HG03571 (cell line): ENCODE data around the gene FKBP6.
"Not testable (repeated sequence)": the region's sequence is repeated elsewhere in the genome, so short reads cannot be mapped to it uniquely, and the experiment has no call there.

Source experiments
- ATAC-seq: cut with Tn5 transposase; IDR thresholded peaks from one replicate; pipeline ENCODE4 v1.9.1; 2021; ENCODE audit not compliant: unreplicated experiment

The FKBP6 gene

DNA sequence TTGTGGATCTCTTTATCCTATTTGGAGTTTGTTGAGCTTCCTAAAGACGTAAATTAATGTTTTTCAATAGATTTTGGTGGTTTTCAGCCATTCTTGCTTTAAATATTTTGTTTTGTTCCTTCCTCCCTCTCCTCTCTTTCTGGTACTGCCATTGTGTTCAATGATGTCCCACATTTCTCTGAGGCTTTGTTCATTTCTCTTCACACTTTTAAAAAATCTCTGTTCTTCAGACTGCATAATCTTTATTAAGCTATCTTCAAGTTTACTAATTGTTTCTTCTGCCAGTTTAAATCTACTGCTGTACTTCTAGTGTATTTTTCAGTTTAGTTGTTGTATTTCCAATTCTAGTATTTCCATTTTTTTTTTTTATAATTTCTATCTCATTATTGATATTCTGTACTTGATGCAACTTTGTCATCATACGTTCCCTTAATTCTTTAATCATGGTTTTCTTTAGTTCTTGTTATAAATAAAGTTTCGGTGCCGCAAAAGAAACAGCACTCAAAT lies 60.0 kb downstream of the FKBP6 start:
- no peak for ATAC-seq

DNA sequence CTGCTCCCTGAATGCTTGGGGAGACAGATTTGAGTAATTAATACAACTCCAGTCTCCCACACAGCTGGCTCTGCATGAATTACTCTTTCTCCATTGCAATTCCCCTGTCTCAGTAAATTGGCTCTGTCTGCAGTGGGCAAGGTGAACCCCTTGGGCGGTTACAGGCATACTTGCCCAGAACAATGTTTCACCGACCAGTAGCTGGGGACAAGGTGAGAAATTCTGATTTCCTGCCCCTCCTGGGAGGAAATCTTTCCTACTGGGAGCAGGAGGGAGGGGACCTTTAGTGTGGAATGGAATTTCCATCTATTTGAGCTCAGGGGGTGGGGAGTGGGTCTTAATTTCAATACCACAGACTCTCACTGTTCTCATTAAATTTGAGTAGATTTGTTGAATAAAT lies 63.4 kb downstream of the FKBP6 start:
- no peak for ATAC-seq

DNA sequence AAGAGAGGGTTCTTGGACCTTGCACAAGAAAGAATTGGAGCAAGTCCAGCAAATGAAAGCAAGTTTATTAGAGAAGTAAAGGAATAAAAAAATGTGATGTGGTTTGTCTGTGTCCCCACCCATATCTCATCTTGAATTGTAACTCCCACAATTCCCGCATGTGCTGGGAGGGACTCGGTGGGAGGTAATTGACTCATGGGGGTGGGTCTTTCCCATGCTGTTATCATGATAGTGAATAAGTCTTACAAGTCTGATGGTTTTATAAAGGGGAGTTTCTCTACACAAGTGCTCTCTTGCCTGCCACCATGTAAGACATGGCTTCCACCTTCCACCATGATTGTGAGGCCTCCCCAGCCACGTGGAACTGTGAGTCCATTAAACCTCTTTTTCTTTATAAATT lies 66.5 kb downstream of the FKBP6 start:
- ATAC-seq: no peak

DNA sequence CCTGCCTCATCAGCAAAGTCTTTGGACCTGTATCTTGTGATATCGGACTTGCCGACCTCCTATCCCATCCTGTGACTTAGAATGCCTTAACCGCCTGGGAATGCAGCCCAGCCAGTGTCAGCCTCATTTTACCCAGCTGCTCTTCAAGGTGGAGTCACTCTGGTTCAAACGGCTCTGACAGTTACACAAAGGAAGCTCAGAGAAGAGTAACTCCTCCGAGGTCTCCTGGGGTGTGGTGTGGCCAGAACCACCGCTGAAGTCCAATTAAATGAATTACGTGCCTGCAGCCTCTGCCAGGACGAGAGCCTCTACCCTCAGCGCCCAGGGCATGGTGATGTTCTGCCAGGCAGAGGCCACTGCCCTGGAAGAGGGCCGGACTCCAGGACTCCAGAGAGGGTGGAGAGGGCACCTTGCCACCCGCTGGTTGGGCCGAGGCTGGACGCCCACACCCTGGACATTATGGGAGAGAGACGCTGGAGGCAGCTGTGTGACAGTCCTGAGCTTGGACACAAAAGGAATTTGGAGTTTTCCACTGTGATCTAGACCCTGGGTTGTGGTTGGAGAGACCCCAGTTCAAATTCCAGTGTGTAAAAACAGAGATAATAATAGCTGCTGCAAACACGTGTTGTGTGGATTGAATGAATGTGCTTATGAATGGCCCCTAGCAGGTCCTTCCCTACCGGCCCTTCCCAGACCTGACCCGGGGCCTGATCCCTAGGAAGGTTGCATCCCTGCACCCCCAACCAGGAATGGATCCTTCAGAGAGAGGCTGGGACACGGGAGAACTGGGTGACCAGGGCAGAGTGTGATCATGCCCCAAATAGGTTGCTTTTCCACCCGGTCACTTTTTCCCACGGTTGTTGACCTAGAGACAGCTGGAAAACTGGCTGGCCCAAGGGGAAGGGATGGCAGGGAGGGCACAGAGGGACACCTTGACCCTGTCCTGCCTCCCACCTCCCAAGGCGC lies 67.9 kb downstream of the FKBP6 start:
- no peak for ATAC-seq

DNA sequence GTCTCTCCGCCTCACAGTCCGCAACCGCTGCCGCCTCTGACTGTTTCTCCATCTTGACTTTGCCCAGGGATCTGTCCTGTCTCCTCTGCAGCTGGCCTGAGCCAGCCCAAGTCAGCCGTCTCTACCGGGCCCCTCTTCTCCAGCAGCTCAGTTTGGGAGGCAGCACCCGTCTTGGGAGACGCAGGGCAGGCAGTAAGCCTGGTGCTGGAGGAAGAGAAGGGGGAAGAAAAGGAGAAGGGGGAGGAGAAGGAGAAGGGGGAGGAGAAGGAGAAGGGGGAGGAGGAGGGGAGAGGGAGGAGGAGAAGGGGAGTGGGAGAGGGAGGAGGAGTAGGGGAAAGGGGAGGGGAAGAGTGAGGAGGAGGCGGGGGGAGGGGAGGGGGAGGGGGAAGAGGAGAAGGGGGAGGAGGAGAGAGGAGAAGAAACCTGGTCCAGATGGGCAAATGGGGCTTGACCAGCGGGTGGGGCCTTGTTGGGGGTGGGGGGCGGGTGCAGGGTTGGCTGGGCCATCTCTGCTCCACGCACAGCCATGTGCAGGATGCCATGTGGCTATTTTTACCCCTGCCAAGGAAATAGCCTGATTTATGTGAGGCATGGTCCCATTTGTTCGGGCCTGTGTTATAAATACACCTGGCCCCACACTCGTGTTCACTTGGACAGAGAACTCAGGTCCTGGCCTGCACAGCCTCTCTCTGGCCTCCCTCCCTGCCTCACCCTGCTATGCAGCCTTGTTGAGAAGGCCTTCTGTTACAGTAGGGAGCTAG lies 69.7 kb downstream of the FKBP6 start:
- ATAC-seq: no peak

DNA sequence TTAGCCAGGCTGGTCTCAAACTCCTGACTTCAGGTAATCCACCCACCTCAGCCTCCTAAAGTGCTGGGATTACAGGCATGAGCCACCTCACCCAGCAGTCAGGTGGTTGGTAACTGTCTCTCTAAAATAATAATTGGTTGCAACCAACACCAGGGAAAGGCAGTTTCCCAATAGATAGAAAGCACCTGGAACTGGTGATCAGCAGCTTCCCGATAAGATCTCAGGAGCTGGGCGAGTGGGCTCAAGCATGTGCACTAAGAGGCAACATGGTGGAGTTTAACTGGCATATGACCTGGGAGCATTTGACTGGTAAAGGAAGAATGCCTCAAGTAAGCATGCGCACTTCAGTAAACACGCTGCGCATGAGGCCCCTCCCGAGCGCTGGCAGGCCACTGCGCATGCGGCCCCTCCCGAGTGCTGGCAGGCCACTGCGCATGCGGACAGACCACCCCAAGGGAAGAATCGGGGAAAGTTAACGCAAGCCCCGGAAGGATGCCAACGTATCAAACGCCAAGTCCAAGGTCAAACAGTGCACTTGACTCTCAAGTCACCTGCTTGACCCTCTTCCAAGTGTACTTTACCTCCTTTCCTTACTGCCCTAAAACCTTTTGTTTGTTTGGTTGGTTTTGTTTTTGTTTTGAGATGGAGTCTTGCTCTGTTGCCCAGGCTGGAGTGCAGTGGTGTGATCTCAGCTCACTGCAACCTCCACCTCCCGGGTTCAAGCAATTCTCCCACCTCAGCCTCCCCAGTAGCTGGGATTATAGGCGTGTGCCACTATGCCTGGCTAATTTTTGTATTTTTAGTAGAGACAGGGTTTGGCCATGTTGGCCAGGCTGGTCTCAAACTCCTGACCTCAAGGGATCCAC lies 71.5 kb downstream of the FKBP6 start:
- ATAC-seq: not testable (repeated sequence)

DNA sequence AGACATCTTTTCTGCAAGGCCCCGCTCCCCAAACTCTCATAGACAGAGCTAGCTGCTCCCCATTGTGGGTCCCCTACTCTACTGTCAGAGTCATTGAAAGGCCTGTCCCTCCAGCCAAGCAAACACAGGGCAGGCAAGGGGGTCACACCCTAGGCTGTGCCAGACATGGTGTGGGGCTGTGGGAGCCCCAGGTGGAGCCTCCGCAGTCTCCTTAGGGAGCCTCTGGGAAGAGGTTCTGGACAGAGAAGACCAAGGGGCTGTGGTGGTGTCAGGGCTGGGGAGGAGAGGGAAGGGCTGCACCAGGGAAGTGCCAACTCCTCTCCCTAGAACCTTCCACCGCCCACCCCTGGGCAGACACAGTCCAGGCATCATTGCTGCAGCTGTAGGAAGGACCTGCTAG lies 76.9 kb downstream of the FKBP6 start:
- not testable (repeated sequence) for ATAC-seq
